ENCODE results near the gene STBD1.

The STBD1 gene

GRCh38 chr4:76305971-76306881 is at the start of gene STBD1:
TSS of gene STBD1 (plus strand) at chr4:76306733. CDS start at chr4:76306770, 37 bp downstream.
- no peak for TF ChIP-seq CTCF (IDR thresholded peaks at IDR 0.05; ENCODE audit: low read length, missing control alignments)
- DNase-seq (ENCODE audit: low read depth) = peak; percentile 57
- H3K4me3 ChIP-seq (replicated peaks; ENCODE audit: low read depth, low read length) = peak within 1 kb of the TSS; percentile 81

- TF ChIP-seq CTCF (IDR thresholded peaks at IDR 0.05; ENCODE audit: low read length, missing control alignments) = no peak
- no peak overlapping the region for H3K4me3 ChIP-seq (replicated peaks; ENCODE audit: low read depth, low read length)
- no peak for DNase-seq (ENCODE audit: low read depth)
Observed at GRCh38 chr4:76256968-76257367, 49.6 kb upstream of the STBD1 start.

GRCh38 chr4:76257824-76258223 is 48.7 kb upstream of the STBD1 start:
- no peak overlapping the region for H3K4me3 ChIP-seq (replicated peaks; ENCODE audit: low read depth, low read length)
- no peak for TF ChIP-seq CTCF (IDR thresholded peaks at IDR 0.05; ENCODE audit: low read length, missing control alignments)
- DNase-seq (ENCODE audit: low read depth) = no peak

DNA sequence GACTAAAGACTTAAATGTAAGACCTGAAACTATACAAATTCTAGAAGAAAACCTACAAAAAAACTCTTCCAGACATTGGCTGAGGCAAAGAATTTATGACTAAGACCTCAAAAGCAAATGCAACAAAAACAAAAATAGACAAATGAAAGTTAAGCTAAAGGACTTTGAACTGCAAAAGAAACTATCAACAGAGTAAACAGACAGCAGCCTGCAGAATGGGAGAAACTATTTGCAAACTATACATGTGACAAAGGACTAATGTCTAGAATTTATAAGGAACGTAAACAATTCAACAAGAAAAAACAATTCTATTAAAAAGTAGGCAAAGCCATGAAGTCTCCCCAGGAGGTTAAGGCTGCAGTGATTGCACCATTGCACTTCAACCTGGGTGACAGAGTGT is 46.0 kb upstream of the STBD1 start:
- DNase-seq (ENCODE audit: low read depth) = no peak
- TF ChIP-seq CTCF (IDR thresholded peaks at IDR 0.05; ENCODE audit: low read length, missing control alignments) = no peak

DNA sequence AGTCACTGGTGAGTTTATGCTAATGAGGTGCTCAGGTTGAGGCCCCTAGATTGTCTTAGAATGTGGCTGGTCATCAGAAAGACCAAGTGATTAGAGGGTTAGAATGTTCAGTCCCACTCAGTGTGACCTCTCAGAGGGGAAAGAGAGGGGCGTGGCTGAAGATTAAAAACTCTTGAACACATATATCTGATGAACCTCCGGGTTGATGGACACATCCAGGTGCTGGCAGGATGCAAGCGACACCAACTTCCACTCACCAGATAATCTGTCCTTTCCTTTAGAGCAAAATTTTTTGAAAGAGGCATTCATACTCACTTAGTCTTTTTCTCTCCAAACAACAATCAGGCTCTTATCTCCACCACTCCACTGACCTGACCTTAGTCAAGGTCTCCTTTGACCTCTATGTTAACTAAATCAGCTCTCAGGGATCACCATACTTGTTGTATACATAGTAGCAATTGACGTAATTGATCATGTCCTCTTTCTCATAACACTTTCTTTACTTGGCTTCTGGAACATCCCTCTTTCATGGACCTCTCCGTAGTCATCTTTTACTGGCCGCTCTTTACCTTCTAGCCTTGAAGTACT is 40.8 kb upstream of the STBD1 start:
- DNase-seq (ENCODE audit: low read depth) = no peak
- H3K4me3 ChIP-seq (replicated peaks; ENCODE audit: low read depth, low read length) = no peak overlapping the region
- no peak for TF ChIP-seq CTCF (IDR thresholded peaks at IDR 0.05; ENCODE audit: low read length, missing control alignments)

More for the DNA sequence above, 46.0 kb upstream of the STBD1 start:
- H3K4me3 ChIP-seq (replicated peaks; ENCODE audit: low read depth, low read length) = no peak overlapping the region

GRCh38 chr4:76266627-76267026 is 39.9 kb upstream of the STBD1 start:
- H3K4me3 ChIP-seq (replicated peaks; ENCODE audit: low read depth, low read length) = no peak overlapping the region
- no peak for DNase-seq (ENCODE audit: low read depth)
- TF ChIP-seq CTCF (IDR thresholded peaks at IDR 0.05; ENCODE audit: low read length, missing control alignments) = no peak
